ENCODE data around the gene CYB561D1.

Gene CYB561D1, protein sequence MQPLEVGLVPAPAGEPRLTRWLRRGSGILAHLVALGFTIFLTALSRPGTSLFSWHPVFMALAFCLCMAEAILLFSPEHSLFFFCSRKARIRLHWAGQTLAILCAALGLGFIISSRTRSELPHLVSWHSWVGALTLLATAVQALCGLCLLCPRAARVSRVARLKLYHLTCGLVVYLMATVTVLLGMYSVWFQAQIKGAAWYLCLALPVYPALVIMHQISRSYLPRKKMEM

DNA sequence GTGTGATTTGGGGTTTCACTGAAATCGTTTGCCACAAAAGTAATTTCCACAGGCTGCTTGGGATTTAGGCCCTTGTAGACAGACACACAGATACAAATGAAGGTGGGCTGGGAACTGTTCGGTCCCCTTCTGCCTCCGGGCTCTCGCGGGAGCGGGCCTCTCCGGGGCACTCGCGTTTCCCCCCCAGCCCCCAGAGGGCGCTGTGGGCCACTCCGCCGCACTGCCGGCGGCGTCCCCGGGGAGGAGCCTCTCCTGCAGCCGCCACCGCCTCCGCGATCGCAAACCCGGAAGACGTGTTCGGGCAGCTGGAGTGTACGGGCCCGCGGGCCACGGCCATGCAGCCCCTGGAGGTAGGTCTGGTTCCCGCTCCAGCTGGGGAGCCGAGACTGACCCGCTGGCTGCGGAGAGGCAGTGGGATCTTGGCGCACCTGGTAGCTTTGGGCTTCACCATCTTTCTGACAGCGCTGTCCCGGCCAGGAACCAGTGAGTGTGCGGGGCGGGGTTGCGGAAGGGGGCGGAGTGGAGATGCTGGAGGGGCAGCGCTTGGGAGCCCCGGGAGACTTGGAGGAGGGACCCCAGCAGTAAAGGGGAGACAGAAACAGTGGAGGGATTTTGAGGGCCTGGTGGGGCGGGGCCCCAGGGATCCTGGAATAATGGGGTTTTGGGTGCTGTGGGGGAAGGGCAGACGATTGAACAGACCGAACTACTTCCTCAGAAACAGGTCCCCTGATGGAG lies at the start of gene CYB561D1:
TSS of gene CYB561D1 (plus strand) at position 290 of the 735 bp plus-strand sequence. CDS start at position 336, 46 bp downstream.
- peaks cover 0 to 63% of the 10 kb centered on the region in 2 experiments; a peak in 1 of 3 replicates for H3K36me3 ChIP-seq (ENCODE audit: control insufficient read depth in 2 of 2, insufficient read depth in 1 of 2, low read length in 2 of 2)
- ChIA-PET POLR2A (interaction anchor here (0.6 to 2.9 kb wide), 6 partner anchors 12 to 135 kb away, joined by 3 to 11 read pairs (median 4); partner anchors contain the start of gene GNAI3), CTCF (interaction anchor here (0.5 to 36.3 kb wide), 22 partner anchors 11 to 560 kb away, joined by 3 to 1152 read pairs (median 4); partner anchors contain the start of genes AMIGO1, ATXN7L2 and GPR61)
- no peaks in the 10 kb centered on the region for H3K9me3 ChIP-seq (ENCODE audit: control insufficient read depth, insufficient read depth, low read depth, low read length)
- H3K4me3 ChIP-seq (ENCODE audit: low read depth, low read length) = peak within 1 kb of the TSS; percentile 95
- H3K4me1 ChIP-seq (ENCODE audit: control insufficient read depth, insufficient read depth, low read length) = no peaks in the 10 kb centered on the region
- H3K27ac ChIP-seq (ENCODE audit: extremely low read depth, low read depth, low read length) = peak within 1 kb of the TSS; percentile 6; the same call in 1 of the 2 replicates
- TF ChIP-seq SP7 (tag by site-specific recombination; IDR thresholded peaks at IDR 0.05) = peak; percentile 80
- TF ChIP-seq, protein P1, sequence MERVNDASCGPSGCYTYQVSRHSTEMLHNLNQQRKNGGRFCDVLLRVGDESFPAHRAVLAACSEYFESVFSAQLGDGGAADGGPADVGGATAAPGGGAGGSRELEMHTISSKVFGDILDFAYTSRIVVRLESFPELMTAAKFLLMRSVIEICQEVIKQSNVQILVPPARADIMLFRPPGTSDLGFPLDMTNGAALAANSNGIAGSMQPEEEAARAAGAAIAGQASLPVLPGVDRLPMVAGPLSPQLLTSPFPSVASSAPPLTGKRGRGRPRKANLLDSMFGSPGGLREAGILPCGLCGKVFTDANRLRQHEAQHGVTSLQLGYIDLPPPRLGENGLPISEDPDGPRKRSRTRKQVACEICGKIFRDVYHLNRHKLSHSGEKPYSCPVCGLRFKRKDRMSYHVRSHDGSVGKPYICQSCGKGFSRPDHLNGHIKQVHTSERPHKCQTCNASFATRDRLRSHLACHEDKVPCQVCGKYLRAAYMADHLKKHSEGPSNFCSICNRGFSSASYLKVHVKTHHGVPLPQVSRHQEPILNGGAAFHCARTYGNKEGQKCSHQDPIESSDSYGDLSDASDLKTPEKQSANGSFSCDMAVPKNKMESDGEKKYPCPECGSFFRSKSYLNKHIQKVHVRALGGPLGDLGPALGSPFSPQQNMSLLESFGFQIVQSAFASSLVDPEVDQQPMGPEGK (tag by site-specific recombination; IDR thresholded peaks at IDR 0.05) = peak; percentile 86
- TF ChIP-seq ZNF629 (tag by site-specific recombination; IDR thresholded peaks at IDR 0.05) = peak; percentile 62
- TF ChIP-seq ZFP69B (tag by site-specific recombination; IDR thresholded peaks at IDR 0.05) = peak; percentile 59
- TF ChIP-seq ZBTB11 (tag by site-specific recombination; conservative IDR thresholded peaks at IDR 0.05; ENCODE audit: low read depth) = peak; percentile 74
- peak; percentile 64 for TF ChIP-seq KLF17 (tag by site-specific recombination; IDR thresholded peaks at IDR 0.05)
- peak; percentile 60 for TF ChIP-seq ZNF341 (tag by site-specific recombination; IDR thresholded peaks at IDR 0.05; ENCODE audit: low read depth)
- no peak for TF ChIP-seq ZNF48 (tag by site-specific recombination; IDR thresholded peaks at IDR 0.05)
- peak; percentile 18; the same call in 1 of the 2 replicates for TF ChIP-seq OSR2 (tag by site-specific recombination; IDR thresholded peaks at IDR 0.05)
- peak; percentile 66 for TF ChIP-seq KLF10 (tag by site-specific recombination; IDR thresholded peaks at IDR 0.05)
- TF ChIP-seq ZNF23 (tag by site-specific recombination; IDR thresholded peaks at IDR 0.05; ENCODE audit: borderline replicate concordance) = no peak
- no peak; the same call in 1 of the 2 replicates for TF ChIP-seq KLF7 (tag by site-specific recombination; IDR thresholded peaks at IDR 0.05; ENCODE audit: borderline replicate concordance)
- TF ChIP-seq ZNF558 (tag by site-specific recombination; IDR thresholded peaks at IDR 0.05) = 0 out of 2 replicates have a peak, but pooled peaks have one; percentile 11
- peak; percentile 95 for TF ChIP-seq GLIS2 (tag by site-specific recombination; IDR thresholded peaks at IDR 0.05)
- no peak for TF ChIP-seq GLI2 (tag by site-specific recombination; IDR thresholded peaks at IDR 0.05; ENCODE audit: borderline replicate concordance, low read depth)
- TF ChIP-seq ZNF596 (tag by site-specific recombination; IDR thresholded peaks at IDR 0.05) = no peak
- TF ChIP-seq ZNF670 (tag by site-specific recombination; IDR thresholded peaks at IDR 0.05; ENCODE audit: low read depth) = no peak
- peak; percentile 55 for TF ChIP-seq ZBTB44 (tag by site-specific recombination; IDR thresholded peaks at IDR 0.05)
- no peak for TF ChIP-seq FEZF1 (tag by site-specific recombination; IDR thresholded peaks at IDR 0.05)
- TF ChIP-seq ZBTB10 (tag by site-specific recombination; IDR thresholded peaks at IDR 0.05) = peak; percentile 72
- TF ChIP-seq ZSCAN16 (tag by site-specific recombination; IDR thresholded peaks at IDR 0.05) = no peak
- TF ChIP-seq ZNF501 (tag by site-specific recombination; IDR thresholded peaks at IDR 0.05) = peak; percentile 83
- peak; percentile 96 for TF ChIP-seq SP3 (tag by site-specific recombination; IDR thresholded peaks at IDR 0.05)
- no peak for TF ChIP-seq OVOL3 (tag by site-specific recombination; IDR thresholded peaks at IDR 0.05)
- TF ChIP-seq SETDB1 (IDR thresholded peaks at IDR 0.05; ENCODE audit: insufficient read length, low read length) = no peak
- no peak for TF ChIP-seq HOXD13 (CRISPR knock-in tag; IDR thresholded peaks at IDR 0.05; ENCODE audit: borderline replicate concordance)

All from HEK293 (cell line).